Kidney epithelial cell (primary cell): ENCODE data around the gene ERVFRD-1. TPM values are rescaled to one million over a fixed set of nuclear protein-coding genes. Genes with fewer than 3 reads are reported as not detected.
"Not testable (repeated sequence)": the region's sequence is repeated elsewhere in the genome, so short reads cannot be mapped to it uniquely, and the experiment has no call there.

ENCODE experiments used
- DNase-seq: peaks from one replicate; pipeline ENCODE4 v3.0.0-alpha.2; 2010; ENCODE audit warnings: low read depth
- H3K27me3 ChIP-seq: 2 replicates; pipeline ENCODE4 v1.6.0; 2011; ENCODE audit warnings: low read length; ENCODE audit not compliant: control insufficient read depth, insufficient read depth
- H3K36me3 ChIP-seq: 2 replicates; pipeline ENCODE4 v1.5.1; 2011; ENCODE audit warnings: low read length; ENCODE audit not compliant: control insufficient read depth, insufficient read depth
- H3K4me3 ChIP-seq: 2 replicates; pipeline ENCODE4 v1.5.1; 2011; ENCODE audit warnings: low read depth, mild to moderate bottlenecking, control low read depth, low read length
- CTCF ChIP-seq: IDR thresholded peaks from 2 replicates; pipeline ENCODE4 v1.5.1; 2011; ENCODE audit warnings: mild to moderate bottlenecking, moderate library complexity, low read length, control low read depth, inconsistent platforms; ENCODE audit not compliant: insufficient read depth, poor library complexity, severe bottlenecking
- total RNA-seq: library from RNA; depleted of rRNA; stranded (reverse); fragments of >200 nt; gene quantifications from 2 replicates; pipeline ENCODE4 v1.2.3, GENCODE V29; 2015

The ERVFRD-1 gene
- total RNA-seq, 1 donor from 2014 or later = not detected

- TF ChIP-seq CTCF = no peak
- no peaks in the 10 kb centered on the region for H3K36me3 ChIP-seq
- no peaks in the 10 kb centered on the region for H3K27me3 ChIP-seq
- H3K4me3 ChIP-seq = peak overlapping the region; percentile 99
- no peak for DNase-seq
Observed at GRCh38 chr6:11092668-11093375, 18.7 kb downstream of the ERVFRD-1 start.

- H3K36me3 ChIP-seq, DNase-seq, H3K4me3 ChIP-seq, H3K27me3 ChIP-seq: not testable (repeated sequence)
Observed at GRCh38 chr6:11091141-11091540, 20.4 kb downstream of the ERVFRD-1 start.

GRCh38 chr6:11089695-11090094, 21.8 kb downstream of the ERVFRD-1 start:
- H3K27me3 ChIP-seq = no peaks in the 10 kb centered on the region
- no peak overlapping the region for H3K4me3 ChIP-seq
- H3K36me3 ChIP-seq = no peaks in the 10 kb centered on the region
- no peak for TF ChIP-seq CTCF
- DNase-seq = no peak

GRCh38 chr6:11087141-11087812, 24.2 kb downstream of the ERVFRD-1 start:
- H3K36me3 ChIP-seq, H3K4me3 ChIP-seq, H3K27me3 ChIP-seq, DNase-seq: not testable (repeated sequence)

- H3K27me3 ChIP-seq = no peaks in the 10 kb centered on the region
Observed at GRCh38 chr6:11085758-11086435, 25.6 kb downstream of the ERVFRD-1 start.

GRCh38 chr6:11083956-11084355, 27.6 kb downstream of the ERVFRD-1 start:
- TF ChIP-seq CTCF = no peak
- no peaks in the 10 kb centered on the region for H3K27me3 ChIP-seq
- DNase-seq = no peak
- no peaks in the 10 kb centered on the region for H3K36me3 ChIP-seq
- no peak overlapping the region for H3K4me3 ChIP-seq

More at GRCh38 chr6:11085758-11086435, 25.6 kb downstream of the ERVFRD-1 start:
- Histone ChIP-seq H3K36me3 (no peaks in the 10 kb centered on the region), H3K4me3 (no peak overlapping the region)
- no peak for DNase-seq
- TF ChIP-seq CTCF = no peak
